Activated CD4-positive, alpha-beta memory T cell treated with anti-CD3 and anti-CD28 coated beads for 36 hours (primary cell): ENCODE results near the gene RAB3IL1. TPM values are rescaled to one million over a fixed set of nuclear protein-coding genes. Genes with fewer than 3 reads are reported as not detected.

Source experiments
- CTCF ChIA-PET: fragments of 350-600 bp; sonication (Branson Sonifier 250); formaldehyde crosslinking; loops from one replicate; lab custom pipeline; 2021; ENCODE audit warnings: antibody characterized with exemption, inconsistent platforms; lab: Charles Lee
- POLR2A ChIA-PET: fragments of 350-600 bp; sonication (Branson Sonifier 250); formaldehyde crosslinking; loops from one replicate; lab custom pipeline; 2021; ENCODE audit warnings: antibody characterized with exemption; lab: Charles Lee
- DNase-seq: peaks from one replicate; pipeline ENCODE4 v3.0.0-alpha.2; 2020
- H3K27ac Mint-ChIP-seq: one replicate; pipeline ENCODE4 v1.8.0; 2021; ENCODE audit warnings: mixed read lengths
- H3K27me3 Mint-ChIP-seq: one replicate; pipeline ENCODE4 v1.8.0; 2021; ENCODE audit warnings: mixed read lengths
- H3K36me3 Mint-ChIP-seq: one replicate; pipeline ENCODE4 v1.8.0; 2021; ENCODE audit warnings: mixed read lengths
- H3K4me1 Mint-ChIP-seq: one replicate; pipeline ENCODE4 v1.8.0; 2021; ENCODE audit warnings: low read depth, mixed read lengths
- H3K4me3 Mint-ChIP-seq: one replicate; pipeline ENCODE4 v1.8.0; 2021; ENCODE audit warnings: mild to moderate bottlenecking, mixed read lengths
- H3K9me3 Mint-ChIP-seq: one replicate; pipeline ENCODE4 v1.8.0; 2021; ENCODE audit warnings: mixed read lengths
- intact Hi-C: fragments of 100-400 bp; cut with micrococcal nuclease; formaldehyde crosslinking; loops from one replicate; pipeline ENCODE4 v1.15.1; 2023
- total RNA-seq, 2 experiments: library from RNA; stranded (reverse); gene quantifications; one replicate each; pipeline ENCODE4 v1.2.3, GENCODE V29; 2021

The RAB3IL1 gene
- total RNA-seq, 2 experiments from 2014 or later: 0.10 to 0.21 TPM

DNA sequence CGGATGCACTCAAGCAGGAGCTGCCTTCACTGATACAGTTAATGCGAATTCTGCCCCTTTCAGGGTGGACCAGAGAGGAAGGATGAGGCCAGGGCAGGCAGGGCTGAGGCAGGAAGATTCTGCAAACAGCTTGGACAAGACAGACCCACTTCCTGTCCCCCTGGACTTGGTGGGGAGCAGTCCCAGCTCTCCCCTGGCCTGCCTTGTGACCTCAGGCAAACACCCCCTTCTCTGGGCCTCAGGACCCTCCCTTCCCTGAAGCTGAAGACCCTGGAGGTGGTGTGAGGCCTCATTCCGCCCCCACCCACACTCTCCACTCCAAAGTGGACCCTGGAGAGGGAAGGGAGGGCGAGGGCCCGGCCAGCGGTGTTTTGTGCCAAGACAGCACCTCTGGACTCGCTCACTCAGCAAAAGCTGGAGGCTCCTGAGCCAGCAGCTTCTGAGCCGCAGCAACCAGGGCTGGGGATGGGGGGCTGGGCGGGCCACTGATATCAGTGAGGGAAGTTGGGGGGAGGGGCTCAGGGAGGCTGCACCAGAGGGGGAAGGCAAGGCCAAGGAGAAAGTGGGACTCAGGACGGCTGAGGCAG lies 8.5 kb downstream of the RAB3IL1 start:
- ChIA-PET POLR2A (no interaction called here), CTCF (interaction anchor here (1.8 to 4.4 kb wide), 3 partner anchors 11 to 199 kb away, joined by 8 to 35 read pairs (median 15); no protein-coding TSS in a partner anchor)
- Mint-ChIP-seq H3K9me3 (no peaks in the 10 kb centered on the region), H3K4me3 (no peak overlapping the region), H3K27me3 (peaks cover 3% of the 10 kb centered on the region), H3K36me3 (no peaks in the 10 kb centered on the region), H3K4me1 (no peaks in the 10 kb centered on the region), H3K27ac (no peak overlapping the region)
- intact Hi-C loops: no loop called here
- no peak for DNase-seq

DNA sequence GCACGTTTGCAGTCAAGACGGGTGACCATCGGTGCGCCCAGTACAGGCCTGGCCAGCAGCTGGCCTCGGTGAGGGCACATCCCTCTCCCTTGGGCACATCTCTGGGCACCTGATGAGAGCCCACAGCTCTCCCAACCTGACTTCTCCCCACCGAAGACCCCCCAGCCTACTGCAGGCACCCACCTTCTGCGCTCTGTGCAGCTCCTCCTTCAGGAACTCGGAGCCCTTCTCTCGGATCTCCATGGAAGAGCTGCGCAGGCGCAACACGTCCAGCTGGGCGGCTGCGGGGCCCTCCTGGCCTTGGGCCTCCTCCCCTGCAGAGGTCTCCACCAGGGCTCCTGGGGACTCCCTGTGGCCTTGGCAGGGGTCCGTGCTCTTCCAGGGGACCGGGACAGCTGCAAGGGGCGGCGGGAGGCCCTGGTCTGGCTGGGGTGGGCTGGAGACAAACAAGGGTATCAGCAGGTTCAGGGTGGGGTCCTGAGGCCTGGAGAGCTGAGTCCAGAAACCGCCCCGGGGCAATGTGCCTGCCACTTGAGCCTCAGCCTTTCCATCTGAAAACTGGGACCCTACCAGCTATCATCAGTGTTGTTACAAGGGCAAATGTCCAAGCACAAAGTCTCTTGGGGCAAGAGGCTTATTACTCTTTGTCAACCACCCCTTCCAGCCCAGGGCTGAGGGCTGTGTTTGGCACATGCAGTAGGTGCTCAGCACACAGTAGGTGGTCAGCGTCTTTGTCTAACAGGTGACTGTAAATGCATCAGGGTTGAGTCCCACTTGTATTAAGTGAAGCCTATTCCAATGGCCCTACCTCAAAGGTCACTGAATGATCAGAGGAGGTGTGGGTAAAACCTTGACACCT lies 9.3 kb downstream of the RAB3IL1 start:
- H3K36me3 Mint-ChIP-seq: no peaks in the 10 kb centered on the region
- no peak for DNase-seq
- no peaks in the 10 kb centered on the region for H3K4me1 Mint-ChIP-seq
- no peak overlapping the region for H3K27ac Mint-ChIP-seq
- intact Hi-C loops: no loop called here
- no peaks in the 10 kb centered on the region for H3K27me3 Mint-ChIP-seq
- CTCF ChIA-PET: interaction anchor here (1.1 to 4.4 kb wide), 4 partner anchors 10 to 200 kb away, joined by 4 to 35 read pairs (median 12); no protein-coding TSS in a partner anchor
- H3K9me3 Mint-ChIP-seq: no peaks in the 10 kb centered on the region
- POLR2A ChIA-PET: no interaction called here
- H3K4me3 Mint-ChIP-seq: no peak overlapping the region

- no peak overlapping the region for H3K4me3 Mint-ChIP-seq
- intact Hi-C loops: no loop called here
- ChIA-PET POLR2A (no interaction called here), CTCF (interaction anchor here (1.1 to 4.4 kb wide), 3 partner anchors 9 to 174 kb away, joined by 4 to 35 read pairs (median 15); no protein-coding TSS in a partner anchor)
- no peak overlapping the region for H3K27ac Mint-ChIP-seq
- no peaks in the 10 kb centered on the region for H3K9me3 Mint-ChIP-seq
- no peaks in the 10 kb centered on the region for H3K36me3 Mint-ChIP-seq
- DNase-seq: no peak
- no peaks in the 10 kb centered on the region for H3K27me3 Mint-ChIP-seq
- no peaks in the 10 kb centered on the region for H3K4me1 Mint-ChIP-seq
Observed at GRCh38 chr11:61907282-61907681, 10.1 kb downstream of the RAB3IL1 start.

- DNase-seq: no peak
- POLR2A ChIA-PET: no interaction called here
- Mint-ChIP-seq H3K4me1 (no peaks in the 10 kb centered on the region), H3K4me3 (no peak overlapping the region), H3K27ac (no peak overlapping the region), H3K27me3 (no peaks in the 10 kb centered on the region), H3K9me3 (no peaks in the 10 kb centered on the region), H3K36me3 (no peaks in the 10 kb centered on the region)
- intact Hi-C loops: no loop called here
- CTCF ChIA-PET: interaction anchor here (2.6 to 15.1 kb wide), 3 partner anchors 8 to 177 kb away, joined by 15 to 417 read pairs (median 35); no protein-coding TSS in a partner anchor
Observed at GRCh38 chr11:61906522-61906909, 10.8 kb downstream of the RAB3IL1 start.

DNA sequence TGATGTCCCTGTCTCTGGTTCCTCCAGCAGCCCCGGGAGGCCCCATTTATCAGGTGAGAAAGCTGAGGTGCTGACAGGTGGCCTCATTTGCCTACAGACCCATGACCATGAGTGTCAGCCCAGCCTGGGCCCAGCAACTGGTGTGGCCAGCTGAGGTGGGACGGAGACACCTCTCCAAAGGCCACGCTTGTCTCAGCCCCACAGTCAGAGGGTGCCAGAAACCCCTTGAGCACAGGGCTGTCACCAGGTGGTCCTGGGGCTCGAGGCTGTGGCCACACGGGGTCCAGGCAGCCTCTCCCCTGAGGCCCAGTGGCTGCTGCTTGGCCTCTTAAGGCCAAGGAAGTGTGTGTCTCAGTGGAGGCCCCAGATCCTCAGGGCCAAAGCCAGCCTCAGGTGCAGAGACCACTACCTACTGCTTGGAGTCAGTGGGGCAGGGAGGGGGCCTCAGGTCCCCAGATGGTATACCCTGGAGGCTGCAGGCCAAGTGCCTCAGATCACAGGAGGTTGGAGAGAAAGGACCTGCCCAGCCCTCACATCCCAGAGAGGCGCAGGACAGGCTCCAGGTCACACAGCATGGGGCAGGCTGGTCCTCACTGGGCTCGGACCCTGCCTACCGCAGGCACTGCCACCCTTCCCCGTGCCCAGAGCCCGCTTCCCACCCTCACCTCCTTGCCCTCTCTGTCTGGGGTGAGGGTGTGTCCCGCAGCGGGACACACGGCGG lies 11.4 kb downstream of the RAB3IL1 start:
- H3K4me1 Mint-ChIP-seq: no peaks in the 10 kb centered on the region
- H3K36me3 Mint-ChIP-seq: no peaks in the 10 kb centered on the region
- no peaks in the 10 kb centered on the region for H3K27me3 Mint-ChIP-seq
- intact Hi-C loops: no loop called here
- CTCF ChIA-PET: interaction anchor here (0.5 to 15.1 kb wide), 2 partner anchors 101 to 177 kb away, joined by 3 to 417 read pairs; no protein-coding TSS in a partner anchor
- POLR2A ChIA-PET: no interaction called here
- no peaks in the 10 kb centered on the region for H3K9me3 Mint-ChIP-seq
- no peak for DNase-seq
- H3K27ac Mint-ChIP-seq: no peak overlapping the region
- no peak overlapping the region for H3K4me3 Mint-ChIP-seq

DNA sequence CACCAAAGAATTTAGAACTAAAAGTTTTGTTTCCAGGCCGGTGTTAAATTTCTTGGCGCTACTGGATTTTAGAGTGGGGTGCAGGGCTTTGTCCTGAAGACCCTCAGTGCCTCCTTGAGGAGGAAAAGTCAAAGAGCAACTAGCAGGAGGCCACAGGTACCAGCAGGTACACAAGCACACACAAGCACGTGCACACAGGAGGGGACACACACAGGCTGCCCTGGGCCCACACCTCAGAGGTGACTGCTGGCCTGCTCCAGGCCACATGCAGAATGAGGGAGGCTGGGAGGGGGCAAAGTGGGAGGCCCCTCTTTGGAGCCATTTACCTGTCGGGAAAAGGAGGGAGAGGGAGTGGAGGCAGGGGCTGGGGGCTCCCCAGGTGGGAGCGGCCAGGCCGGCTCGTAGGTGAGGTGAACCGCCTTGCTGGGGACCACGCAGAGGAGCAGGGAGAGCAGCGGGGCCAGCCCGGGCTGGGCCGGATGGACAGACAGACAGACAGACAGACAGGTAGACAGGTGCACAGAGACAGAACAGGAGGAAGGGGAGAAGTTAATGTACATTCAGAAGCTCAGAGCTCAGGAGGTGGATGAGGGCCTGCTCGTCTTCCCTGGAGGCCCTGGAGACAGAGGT lies 12.2 kb downstream of the RAB3IL1 start:
- DNase-seq: no peak
- Mint-ChIP-seq H3K4me1 (no peaks in the 10 kb centered on the region), H3K36me3 (no peaks in the 10 kb centered on the region), H3K9me3 (no peaks in the 10 kb centered on the region), H3K27ac (no peak overlapping the region), H3K4me3 (no peak overlapping the region), H3K27me3 (no peaks in the 10 kb centered on the region)
- CTCF ChIA-PET: interaction anchor here (1.0 to 15.1 kb wide), 2 partner anchors 178 to 203 kb away, joined by 4 to 417 read pairs; no protein-coding TSS in a partner anchor
- POLR2A ChIA-PET: no interaction called here
- intact Hi-C loops: no loop called here

DNA sequence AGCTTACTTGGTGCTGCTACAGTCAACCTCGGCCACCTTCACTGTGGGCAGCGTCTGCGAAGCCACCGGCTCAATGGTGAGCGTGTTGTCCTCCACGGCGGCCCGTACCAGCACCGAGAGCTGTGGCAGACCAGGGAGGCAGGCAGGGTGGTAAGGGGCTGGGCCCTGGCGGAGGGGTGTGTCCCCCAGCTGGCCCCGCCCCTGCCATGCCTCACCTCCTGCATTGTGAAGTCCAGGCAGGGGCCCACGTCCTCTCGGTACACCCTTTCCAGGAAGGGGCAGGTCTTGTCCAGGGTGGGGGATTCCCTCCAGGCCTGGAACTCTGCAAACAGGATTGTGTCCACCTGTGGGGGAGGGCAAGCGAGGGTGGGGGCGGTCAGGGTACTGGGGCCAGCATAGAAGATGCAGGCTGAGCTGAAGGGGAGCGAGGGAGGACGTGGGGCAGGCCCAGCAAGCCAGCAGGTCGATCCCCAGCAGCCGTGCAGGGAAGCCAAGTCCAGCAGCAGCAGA lies 12.8 kb downstream of the RAB3IL1 start:
- Mint-ChIP-seq H3K27ac (no peak overlapping the region), H3K4me3 (no peak overlapping the region), H3K27me3 (no peaks in the 10 kb centered on the region), H3K9me3 (no peaks in the 10 kb centered on the region), H3K4me1 (peaks cover under 1% of the 10 kb centered on the region), H3K36me3 (no peaks in the 10 kb centered on the region)
- intact Hi-C loops: no loop called here
- peak; percentile 43 for DNase-seq
- ChIA-PET CTCF (interaction anchor here (1.0 to 15.1 kb wide), 3 partner anchors 23 to 203 kb away, joined by 4 to 417 read pairs (median 5); no protein-coding TSS in a partner anchor), POLR2A (interaction anchor here (0.6 kb wide), 1 partner anchor 172 kb away, joined by 3 read pairs; no protein-coding TSS in a partner anchor)

- H3K4me3 Mint-ChIP-seq: no peak overlapping the region
- CTCF ChIA-PET: interaction anchor here (0.9 to 15.1 kb wide), 7 partner anchors 22 to 647 kb away, joined by 3 to 417 read pairs (median 5); partner anchors contain the start of gene BEST1
- H3K36me3 Mint-ChIP-seq: no peaks in the 10 kb centered on the region
- intact Hi-C loops: no loop called here
- DNase-seq: no peak
- POLR2A ChIA-PET: interaction anchor here (0.6 kb wide), 1 partner anchor 173 kb away, joined by 3 read pairs; no protein-coding TSS in a partner anchor
- no peaks in the 10 kb centered on the region for H3K9me3 Mint-ChIP-seq
- peaks cover 7% of the 10 kb centered on the region for H3K4me1 Mint-ChIP-seq
- H3K27ac Mint-ChIP-seq: no peak overlapping the region
- H3K27me3 Mint-ChIP-seq: no peaks in the 10 kb centered on the region
Observed at GRCh38 chr11:61903845-61904244, 13.5 kb downstream of the RAB3IL1 start.

DNA sequence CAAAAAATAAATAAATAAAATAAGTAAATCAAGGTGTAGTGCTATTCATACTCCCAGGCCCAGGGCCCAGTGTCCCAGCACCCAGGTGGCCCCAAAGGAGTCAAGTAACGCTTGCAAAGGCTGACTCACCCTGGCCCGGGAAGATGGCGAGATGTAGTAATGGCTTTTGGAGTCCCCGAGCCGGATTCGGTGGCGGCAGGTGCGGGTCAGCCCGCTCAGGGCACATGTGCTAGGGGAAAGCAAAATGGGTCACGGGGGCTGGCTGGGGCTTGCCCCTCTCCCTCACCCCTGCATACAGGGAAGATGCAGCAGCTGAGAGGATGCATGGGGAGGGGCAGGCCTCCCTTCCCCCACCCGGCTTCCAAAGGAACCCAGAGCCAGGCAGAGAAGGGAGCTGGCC lies 15.1 kb downstream of the RAB3IL1 start:
- intact Hi-C loops: no loop called here
- no peak overlapping the region for H3K27ac Mint-ChIP-seq
- H3K4me1 Mint-ChIP-seq: peaks cover 7% of the 10 kb centered on the region
- POLR2A ChIA-PET: no interaction called here
- CTCF ChIA-PET: interaction anchor here (8.0 to 15.1 kb wide), 3 partner anchors 46 to 206 kb away, joined by 237 to 417 read pairs (median 277); partner anchors contain the start of gene BEST1
- H3K4me3 Mint-ChIP-seq: no peak overlapping the region
- H3K27me3 Mint-ChIP-seq: no peaks in the 10 kb centered on the region
- DNase-seq: no peak
- no peaks in the 10 kb centered on the region for H3K9me3 Mint-ChIP-seq
- H3K36me3 Mint-ChIP-seq: no peaks in the 10 kb centered on the region

DNA sequence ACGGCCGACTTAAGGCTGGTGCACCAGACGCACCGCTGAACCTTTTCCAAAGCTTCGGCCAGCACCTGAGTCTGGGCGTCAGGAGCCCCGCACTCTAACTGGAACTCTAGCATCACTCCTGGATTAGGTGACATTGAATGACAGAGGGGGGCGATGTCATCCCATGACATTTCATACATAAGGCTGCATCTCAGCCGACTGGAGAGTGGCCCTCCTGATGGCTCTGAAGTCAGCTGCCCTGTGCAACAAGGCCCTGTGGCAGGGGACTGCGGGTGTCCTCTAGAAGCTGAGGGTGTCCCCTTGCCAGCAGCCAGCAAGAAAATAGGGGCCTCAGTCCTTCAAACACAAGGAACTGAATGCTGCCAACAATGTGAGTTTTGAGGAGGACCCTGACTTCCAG lies 16.0 kb downstream of the RAB3IL1 start:
- H3K36me3 Mint-ChIP-seq: no peaks in the 10 kb centered on the region
- H3K4me1 Mint-ChIP-seq: peaks cover 7% of the 10 kb centered on the region
- intact Hi-C loops: no loop called here
- CTCF ChIA-PET: interaction anchor here (0.8 to 15.1 kb wide), 6 partner anchors 12 to 206 kb away, joined by 3 to 417 read pairs (median 132); partner anchors contain the start of genes BEST1, FADS3 and RAB3IL1
- no peaks in the 10 kb centered on the region for H3K27me3 Mint-ChIP-seq
- POLR2A ChIA-PET: no interaction called here
- H3K4me3 Mint-ChIP-seq: no peak overlapping the region
- DNase-seq: no peak
- H3K27ac Mint-ChIP-seq: no peak overlapping the region
- H3K9me3 Mint-ChIP-seq: no peaks in the 10 kb centered on the region

DNA sequence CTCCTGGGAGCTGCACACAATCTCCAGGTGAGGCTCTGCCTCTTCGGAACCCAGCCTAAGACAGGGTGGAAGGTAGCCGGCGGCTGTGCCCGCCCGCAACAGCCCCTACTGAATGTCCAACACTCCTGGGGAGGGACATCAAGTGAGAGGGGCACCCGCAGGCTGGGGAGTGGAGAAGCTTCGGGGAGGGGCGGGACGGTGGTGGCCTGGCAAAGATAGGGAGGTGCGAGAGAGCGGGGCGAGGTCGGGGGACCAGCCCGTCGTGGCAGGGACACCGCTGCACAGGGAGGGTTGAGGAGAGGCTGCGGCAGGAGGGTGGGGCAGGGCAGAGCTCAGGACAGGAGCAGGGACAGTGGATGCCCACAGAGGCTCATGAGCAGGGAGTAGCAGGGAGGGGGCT lies 17.1 kb downstream of the RAB3IL1 start:
- Mint-ChIP-seq H3K27me3 (no peaks in the 10 kb centered on the region), H3K36me3 (no peaks in the 10 kb centered on the region), H3K9me3 (no peaks in the 10 kb centered on the region), H3K4me1 (peaks cover 7% of the 10 kb centered on the region), H3K27ac (no peak overlapping the region), H3K4me3 (no peak overlapping the region)
- ChIA-PET CTCF (interaction anchor here (1.8 to 15.1 kb wide), 12 partner anchors 9 to 208 kb away, joined by 5 to 417 read pairs (median 26); partner anchors contain the start of genes BEST1, FADS3 and RAB3IL1), POLR2A (no interaction called here)
- no peak for DNase-seq
- intact Hi-C loops: no loop called here
